HG02870 (cell line): ENCODE results near the gene SRGAP3.

ENCODE experiments used
- ATAC-seq: cut with Tn5 transposase; IDR thresholded peaks from one replicate; pipeline ENCODE4 v1.9.1; 2021; ENCODE audit warnings: mild to moderate bottlenecking, moderate library complexity; ENCODE audit not compliant: unreplicated experiment

Gene SRGAP3

DNA sequence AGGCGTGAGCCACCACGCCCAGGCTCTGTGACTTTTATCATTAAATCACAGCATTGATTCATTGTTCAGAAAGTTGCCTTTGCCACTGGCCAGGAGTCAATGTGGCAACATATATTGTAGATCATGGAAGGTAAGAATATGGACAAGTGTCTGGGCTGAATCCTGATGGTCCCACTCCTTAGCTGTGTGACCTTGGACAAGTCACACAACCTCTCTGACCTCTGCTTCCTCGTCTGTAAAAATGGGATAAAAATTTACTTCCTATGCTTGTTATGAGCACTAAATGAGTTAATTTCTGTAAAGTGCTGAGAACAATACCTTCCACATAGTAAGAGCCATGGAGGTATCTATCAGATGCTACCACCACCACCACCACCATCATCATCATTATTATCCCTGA lies 182.7 kb downstream of the SRGAP3 start:
- no peak for ATAC-seq

DNA sequence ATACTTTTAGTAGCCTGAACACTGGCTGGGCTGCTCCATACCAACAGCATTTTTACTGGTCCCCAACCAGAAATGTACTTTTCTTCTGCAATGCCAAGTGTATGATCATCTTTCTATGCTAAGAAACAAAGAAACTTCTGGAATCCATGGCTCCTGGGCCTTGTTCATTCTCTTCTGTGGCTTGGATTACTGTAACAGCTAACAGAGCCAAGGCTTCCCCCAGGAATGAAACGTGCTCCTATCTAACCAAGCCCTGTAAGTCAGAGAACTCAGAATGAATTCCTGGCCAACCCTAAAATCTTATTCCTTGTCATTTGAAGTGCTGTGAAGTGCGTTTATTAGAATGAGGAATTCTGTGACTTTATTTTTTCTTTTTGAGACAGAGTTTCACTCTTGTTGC lies 183.3 kb downstream of the SRGAP3 start:
- ATAC-seq = no peak

- ATAC-seq = no peak
Observed at GRCh38 chr3:9064850-9065249, 184.6 kb downstream of the SRGAP3 start.

DNA sequence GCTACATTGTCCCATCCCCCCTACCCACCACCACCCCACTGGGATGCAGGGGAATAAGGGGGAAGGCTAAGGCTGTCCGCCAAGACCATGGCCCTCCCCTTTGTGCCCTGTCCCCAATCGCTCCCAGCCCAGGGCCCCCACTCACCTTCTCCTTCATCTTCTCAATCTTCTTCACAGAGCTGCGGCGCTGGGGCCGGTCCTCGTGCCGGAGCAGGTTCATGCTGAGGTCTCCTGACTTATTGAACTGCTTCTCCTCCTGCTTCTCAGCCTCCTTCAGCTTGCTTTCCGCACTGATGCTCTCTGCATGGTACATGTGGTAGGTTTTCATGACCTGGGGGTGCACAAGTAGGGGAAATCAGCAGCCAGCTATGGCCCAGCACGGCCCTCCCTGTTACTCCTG lies 185.2 kb downstream of the SRGAP3 start:
- ATAC-seq = no peak

- no peak for ATAC-seq
Observed at GRCh38 chr3:9062570-9062969, 186.9 kb downstream of the SRGAP3 start.

GRCh38 chr3:9061634-9062033 lies 187.8 kb downstream of the SRGAP3 start:
- ATAC-seq = no peak

DNA sequence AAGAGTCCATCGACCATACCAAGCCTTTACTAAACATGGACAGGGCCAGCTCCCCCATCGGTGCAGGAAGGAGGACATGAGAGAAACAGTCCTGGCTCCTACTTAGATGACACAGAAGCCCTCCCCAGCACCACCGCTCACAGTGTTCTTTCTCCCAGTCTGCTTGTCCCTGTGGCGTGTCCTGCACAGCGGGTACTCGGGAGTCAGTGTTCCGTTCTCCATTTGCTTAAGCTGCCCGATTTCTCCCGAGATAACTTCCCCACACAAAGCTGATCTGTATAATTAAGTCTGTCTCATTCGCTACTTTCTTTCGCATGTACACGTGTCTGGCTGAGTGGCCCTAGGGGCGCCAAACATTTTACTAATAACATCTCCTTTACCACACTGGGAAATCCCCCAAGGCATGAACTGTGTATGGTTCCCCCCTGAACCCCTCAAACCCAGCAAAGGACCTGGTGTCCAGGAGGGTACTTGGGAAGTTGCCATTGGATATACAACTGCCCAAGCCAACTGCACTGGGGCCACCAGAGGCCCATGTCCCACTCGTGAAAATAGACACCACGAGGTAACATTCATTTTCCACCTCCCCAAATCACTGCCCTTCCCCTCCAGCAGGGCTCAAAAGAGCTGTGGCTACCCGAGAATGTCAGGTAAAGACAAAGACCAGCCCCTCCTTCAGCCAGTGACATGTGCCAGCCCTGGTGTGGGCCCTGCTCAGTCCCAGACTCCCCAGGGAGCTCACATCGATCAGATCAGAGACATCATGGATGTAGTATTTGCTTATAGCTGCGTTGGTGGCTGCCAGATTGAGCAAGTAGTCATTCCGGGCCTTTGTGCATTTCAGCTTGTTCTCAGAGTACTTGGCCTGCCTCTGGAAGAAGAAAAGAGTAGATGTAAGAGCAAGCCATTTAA lies 189.7 kb downstream of the SRGAP3 start:
- no peak for ATAC-seq

DNA sequence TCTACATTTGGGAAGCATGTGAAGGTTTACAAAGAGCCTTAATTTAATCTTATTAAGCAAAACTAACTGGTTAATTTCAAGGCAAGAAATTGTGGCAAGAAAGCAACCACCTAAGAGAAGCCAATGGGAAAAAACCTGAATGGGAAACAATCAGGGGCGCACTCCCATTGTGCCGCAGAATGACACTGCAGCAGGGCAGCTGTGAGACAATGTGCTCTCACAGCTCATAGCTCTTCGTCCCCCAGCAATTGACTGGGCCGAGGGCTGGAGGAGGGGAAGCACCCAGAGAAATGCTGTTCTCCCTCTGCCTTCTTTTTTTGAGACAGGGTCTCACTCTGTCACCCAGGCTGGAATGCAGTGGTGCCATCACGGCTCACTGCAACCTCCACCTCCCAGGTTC lies 192.9 kb downstream of the SRGAP3 start:
- ATAC-seq = no peak

DNA sequence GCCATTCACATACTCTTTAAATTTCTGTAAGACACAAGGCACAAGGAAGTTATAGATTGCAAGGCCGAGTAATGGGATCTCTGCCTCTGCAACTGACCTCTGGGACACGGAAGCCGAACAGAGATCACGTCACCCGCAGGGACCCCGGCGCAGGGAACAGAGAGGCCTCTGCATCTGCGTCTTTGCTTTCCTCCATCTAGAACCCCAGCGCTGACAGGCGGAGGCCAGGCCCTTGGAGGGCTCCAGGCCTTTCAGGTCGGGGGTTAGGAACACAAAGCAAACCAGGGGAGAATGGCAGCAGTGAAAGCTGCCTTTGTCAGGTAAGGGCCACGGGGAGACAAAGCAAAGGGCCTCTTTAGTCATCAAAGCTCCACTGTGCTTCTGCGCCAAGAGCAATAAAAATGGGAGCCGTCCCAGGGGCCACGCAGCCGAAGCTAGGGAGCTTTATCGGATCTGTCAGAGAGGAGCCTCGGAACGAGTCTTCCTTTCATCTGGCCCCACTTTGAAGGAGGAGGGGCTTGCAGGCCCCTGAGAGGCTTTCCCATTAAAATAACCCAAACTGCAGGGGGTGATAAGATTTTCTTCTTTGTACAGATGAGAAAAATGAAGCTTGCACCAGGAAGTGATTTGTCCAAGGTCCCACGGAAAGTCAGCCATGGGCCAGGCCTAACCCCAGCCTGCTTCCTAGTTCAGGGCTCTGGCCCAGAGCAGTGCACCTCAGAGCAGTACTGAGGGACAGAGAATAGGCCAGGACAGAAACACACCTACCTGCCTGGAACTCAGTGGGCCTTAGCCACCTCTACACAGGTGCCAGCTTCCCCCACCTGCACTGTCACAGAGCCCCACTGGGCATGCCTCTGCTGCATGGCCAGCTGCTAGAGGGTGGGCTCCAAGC lies 201.7 kb downstream of the SRGAP3 start:
- no peak for ATAC-seq

GRCh38 chr3:9045371-9045770 lies 204.1 kb downstream of the SRGAP3 start:
- ATAC-seq = no peak

GRCh38 chr3:9043063-9043462 lies 206.4 kb downstream of the SRGAP3 start:
- ATAC-seq = no peak

GRCh38 chr3:9041626-9042025 lies 207.8 kb downstream of the SRGAP3 start:
- no peak for ATAC-seq

- no peak for ATAC-seq
Observed at GRCh38 chr3:9040996-9041395, 208.4 kb downstream of the SRGAP3 start.

DNA sequence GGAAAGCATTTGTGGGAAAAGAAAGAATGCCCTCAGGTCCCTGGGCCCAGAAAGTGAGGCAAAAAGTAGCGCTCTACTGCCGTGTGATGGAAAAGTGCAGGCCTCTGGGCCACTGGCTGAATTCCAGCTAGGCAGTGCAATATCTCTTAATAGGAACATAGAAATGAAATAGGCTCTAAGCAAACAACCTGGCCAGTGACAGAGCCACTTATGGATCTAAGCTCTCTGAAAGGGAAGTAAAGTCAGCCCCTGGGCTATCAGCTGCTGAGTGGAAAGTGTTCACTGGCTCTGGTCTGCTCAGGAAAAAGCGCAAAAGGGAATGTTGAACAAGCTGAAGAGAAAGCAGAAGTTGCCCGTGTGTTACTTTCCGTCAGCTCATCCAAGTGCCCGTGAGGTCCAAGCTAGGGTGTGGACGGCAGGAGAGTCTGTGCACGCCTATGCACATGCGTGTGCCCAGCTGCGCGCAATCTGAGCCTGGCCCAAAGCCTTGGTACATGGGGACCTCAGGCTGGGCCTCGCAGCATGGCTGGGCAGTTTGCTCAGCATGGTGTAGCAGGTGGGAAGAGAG lies 212.2 kb downstream of the SRGAP3 start:
- ATAC-seq = no peak

- no peak for ATAC-seq
Observed at GRCh38 chr3:9036404-9037131, 212.9 kb downstream of the SRGAP3 start.

GRCh38 chr3:9035961-9036360 lies 213.5 kb downstream of the SRGAP3 start:
- ATAC-seq = no peak

DNA sequence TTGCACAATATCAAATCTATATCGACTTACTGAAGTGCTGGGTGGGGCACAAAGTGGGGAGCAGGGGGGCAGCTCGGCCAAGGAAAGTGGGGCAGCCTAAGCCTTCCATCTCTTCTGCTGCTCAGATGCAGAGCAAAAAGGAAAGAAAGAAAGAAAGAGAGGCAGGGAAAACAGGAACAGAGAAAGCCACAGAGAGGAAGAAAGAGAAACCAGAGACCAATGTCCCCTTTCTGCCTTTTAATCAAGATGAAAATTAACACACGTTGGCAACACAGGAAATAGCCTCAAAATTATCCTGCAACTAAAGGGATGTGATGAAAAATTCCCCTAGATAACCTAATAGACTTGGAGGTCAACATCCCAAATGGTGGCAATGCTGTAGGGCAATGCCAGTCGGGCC lies 214.0 kb downstream of the SRGAP3 start:
- ATAC-seq = no peak

DNA sequence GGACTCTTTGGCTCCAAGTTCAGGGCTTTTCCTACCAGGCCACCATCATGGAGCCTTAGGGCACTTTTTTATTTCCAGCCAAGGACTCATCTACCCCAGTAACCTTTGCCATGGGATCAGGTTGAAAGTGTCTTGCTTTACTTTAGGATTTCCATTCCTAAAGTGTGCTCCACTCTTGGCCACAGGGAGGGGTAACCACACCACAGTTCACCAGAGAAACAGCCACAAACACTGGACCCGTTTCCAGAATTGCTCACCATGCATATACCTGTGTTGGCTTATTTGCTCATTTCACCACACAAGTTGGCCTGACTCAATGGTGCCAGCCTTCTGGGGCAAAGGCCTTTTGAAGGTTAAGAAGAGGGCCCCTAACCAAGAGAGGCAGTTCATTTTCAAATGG lies 215.6 kb downstream of the SRGAP3 start:
- no peak for ATAC-seq

DNA sequence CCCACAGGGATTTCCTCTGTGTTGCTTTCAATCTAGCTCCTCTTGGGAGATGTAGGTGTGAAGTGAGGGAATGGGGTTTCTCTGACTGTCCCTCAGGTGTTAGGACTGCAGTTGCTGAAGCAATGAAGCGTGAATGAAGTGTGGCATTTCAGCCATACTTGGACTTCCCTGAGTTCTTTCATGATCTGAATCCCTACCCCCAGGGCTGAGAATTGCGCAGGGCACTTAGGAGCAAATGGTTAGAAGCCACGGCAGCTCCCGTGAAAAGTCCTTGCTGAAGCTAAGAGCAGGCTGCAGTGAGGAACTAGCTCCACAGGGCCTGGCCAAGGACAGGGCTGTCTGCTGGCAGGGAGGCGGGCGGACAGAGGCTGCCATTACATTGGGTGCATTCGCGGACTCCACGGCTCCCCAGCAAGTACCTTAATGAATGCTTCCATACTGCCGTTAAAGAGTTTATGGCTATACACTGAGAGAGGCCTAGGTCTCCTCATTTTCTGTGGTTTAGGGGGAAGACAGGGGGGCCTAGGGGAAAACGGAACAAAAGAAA lies 217.1 kb downstream of the SRGAP3 start:
- no peak for ATAC-seq

GRCh38 chr3:9030034-9030433 lies 219.4 kb downstream of the SRGAP3 start:
- no peak for ATAC-seq

DNA sequence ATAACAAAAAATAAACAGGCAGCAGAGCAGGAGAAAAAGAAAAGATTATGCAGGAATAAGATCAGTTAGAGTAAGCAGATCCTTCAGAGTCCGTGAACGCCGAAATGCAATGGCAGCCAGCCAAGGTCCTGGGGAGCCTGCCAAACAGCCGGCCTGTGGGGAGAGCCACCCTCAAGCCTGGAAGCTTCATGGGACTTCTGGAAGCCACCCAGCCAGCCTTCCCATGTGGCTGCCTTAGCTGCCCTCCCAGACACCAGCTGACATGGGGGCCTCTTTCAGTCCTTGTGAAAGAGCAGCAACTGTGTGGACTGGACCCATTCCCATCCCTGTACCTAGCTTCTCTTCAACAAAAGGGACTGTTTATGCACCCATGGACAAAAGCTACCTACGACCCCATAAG lies 221.3 kb downstream of the SRGAP3 start:
- ATAC-seq = no peak
